H1 (cell line): ENCODE results near the gene CACNG5.

Experiments
- CHD1 ChIP-seq: IDR thresholded peaks from 2 replicates; pipeline ENCODE4 v1.6.1; 2012; ENCODE audit warnings: low read depth, low read length, improper control_type of control experiment
- CREB1 ChIP-seq: IDR thresholded peaks from 2 replicates; pipeline ENCODE4 v1.6.1; 2012; ENCODE audit warnings: inconsistent platforms
- EP300 ChIP-seq, 2 experiments: IDR thresholded peaks; 1 replicate in 1 of 2; 2 replicates in 1 of 2; pipeline ENCODE4 v1.6.1; 2011 to 2012; ENCODE audit warnings: low read depth in 2 of 2, low read length in 2 of 2, mild to moderate bottlenecking in 2 of 2, borderline replicate concordance in 1 of 2, inconsistent platforms in 1 of 2, moderate library complexity in 1 of 2
- EZH2 ChIP-seq: fragments of 200-600 bp; sonication (generic); IDR thresholded peaks from 2 replicates; pipeline ENCODE4 v1.7.1; 2012; ENCODE audit warnings: low read depth, mild to moderate bottlenecking, moderate library complexity, low read length, inconsistent platforms; ENCODE audit not compliant: severe bottlenecking
- HDAC2 ChIP-seq, 2 experiments: fragments of 300-600 bp in 1 of 2; sonication (generic) in 1 of 2; IDR thresholded peaks; 2 replicates each; pipeline ENCODE4 v1.6.1; 2011 to 2012; ENCODE audit warnings: low read depth in 2 of 2, low read length in 2 of 2, mild to moderate bottlenecking in 2 of 2, moderate library complexity in 2 of 2, borderline replicate concordance in 1 of 2, inconsistent platforms in 1 of 2
- POLR2A ChIP-seq, 2 experiments: IDR thresholded peaks; 1 replicate in 1 of 2; 2 replicates in 1 of 2; pipeline ENCODE4 v1.6.1; 2011; ENCODE audit warnings: low read depth in 2 of 2, low read length in 2 of 2, mild to moderate bottlenecking in 2 of 2; ENCODE audit errors: control extremely low read depth in 1 of 2
- POU5F1 ChIP-seq: IDR thresholded peaks from 2 replicates; pipeline ENCODE4 v1.6.1; 2011; ENCODE audit warnings: low read depth, mild to moderate bottlenecking, low read length, moderate library complexity
- RAD21 ChIP-seq, 2 experiments: IDR thresholded peaks in 1 of 2; conservative IDR thresholded peaks in 1 of 2; 2 replicates each; pipeline ENCODE4 v1.6.1; 2011; ENCODE audit warnings: low read depth in 2 of 2, low read length in 2 of 2, improper control_type of control experiment in 1 of 2, inconsistent platforms in 1 of 2, mild to moderate bottlenecking in 1 of 2, moderate library complexity in 1 of 2
- SUZ12 ChIP-seq: fragments of 200-600 bp; sonication (generic); IDR thresholded peaks from 2 replicates; pipeline ENCODE4 v1.6.1; 2012; ENCODE audit warnings: mild to moderate bottlenecking, inconsistent platforms, low read length, moderate library complexity, mixed read lengths
- USF2 ChIP-seq: IDR thresholded peaks from 2 replicates; pipeline ENCODE4 v1.6.1; 2011; ENCODE audit warnings: low read length, improper control_type of control experiment
- YY1 ChIP-seq: IDR thresholded peaks from 2 replicates; pipeline ENCODE4 v1.6.1; 2011; ENCODE audit warnings: low read depth, mild to moderate bottlenecking, low read length
- TF ChIP-seq, protein P1 (sequence below), 3 experiments: IDR thresholded peaks; 1 replicate in 2 of 3; 2 replicates in 1 of 3; pipeline versions ENCODE4 v1.5.1 to v1.6.1; 2011; ENCODE audit warnings: low read length in 3 of 3, mild to moderate bottlenecking in 3 of 3, inconsistent platforms in 2 of 3, low read depth in 1 of 3, moderate library complexity in 1 of 3; ENCODE audit not compliant: insufficient read depth in 1 of 3; ENCODE audit errors: control extremely low read depth in 1 of 3

- TF ChIP-seq EZH2 (no peak), EP300 (IDR thresholded peaks at IDR 0.05; ENCODE audit: borderline replicate concordance in 1 of 2, low read depth in 2 of 2, low read length in 2 of 2) (no peak), RAD21 (IDR thresholded peaks at IDR 0.05 in 1 of 2, conservative IDR thresholded peaks at IDR 0.05 in 1 of 2; ENCODE audit: low read depth in 2 of 2, low read length in 2 of 2) (no peak), CHD1 (no peak), SUZ12 (no peak), POLR2A (IDR thresholded peaks at IDR 0.05; ENCODE audit: control extremely low read depth in 1 of 2, low read depth in 2 of 2, low read length in 2 of 2) (no peak), HDAC2 (IDR thresholded peaks at IDR 0.05; ENCODE audit: borderline replicate concordance in 1 of 2, low read depth in 2 of 2, low read length in 2 of 2) (no peak), YY1 (no peak), CREB1 (no peak), POU5F1 (no peak), USF2 (no peak)
- TF ChIP-seq, protein P1, sequence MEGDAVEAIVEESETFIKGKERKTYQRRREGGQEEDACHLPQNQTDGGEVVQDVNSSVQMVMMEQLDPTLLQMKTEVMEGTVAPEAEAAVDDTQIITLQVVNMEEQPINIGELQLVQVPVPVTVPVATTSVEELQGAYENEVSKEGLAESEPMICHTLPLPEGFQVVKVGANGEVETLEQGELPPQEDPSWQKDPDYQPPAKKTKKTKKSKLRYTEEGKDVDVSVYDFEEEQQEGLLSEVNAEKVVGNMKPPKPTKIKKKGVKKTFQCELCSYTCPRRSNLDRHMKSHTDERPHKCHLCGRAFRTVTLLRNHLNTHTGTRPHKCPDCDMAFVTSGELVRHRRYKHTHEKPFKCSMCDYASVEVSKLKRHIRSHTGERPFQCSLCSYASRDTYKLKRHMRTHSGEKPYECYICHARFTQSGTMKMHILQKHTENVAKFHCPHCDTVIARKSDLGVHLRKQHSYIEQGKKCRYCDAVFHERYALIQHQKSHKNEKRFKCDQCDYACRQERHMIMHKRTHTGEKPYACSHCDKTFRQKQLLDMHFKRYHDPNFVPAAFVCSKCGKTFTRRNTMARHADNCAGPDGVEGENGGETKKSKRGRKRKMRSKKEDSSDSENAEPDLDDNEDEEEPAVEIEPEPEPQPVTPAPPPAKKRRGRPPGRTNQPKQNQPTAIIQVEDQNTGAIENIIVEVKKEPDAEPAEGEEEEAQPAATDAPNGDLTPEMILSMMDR (IDR thresholded peaks at IDR 0.05; ENCODE audit: control extremely low read depth in 1 of 3, insufficient read depth in 1 of 3, low read depth in 1 of 3, low read length in 3 of 3), result no peak
Measured at GRCh38 chr17:66833201-66833600, 1.7 kb upstream of the CACNG5 start.
